Mucosa of stomach (tissue), 1 donor: ENCODE measurements around the gene INPP5A.
"Not testable (repeated sequence)": the region's sequence is repeated elsewhere in the genome, so short reads cannot be mapped to it uniquely, and the experiment has no call there.

ENCODE experiments used
- H3K27me3 ChIP-seq: one replicate; pipeline ENCODE4 v1.7.0; 2013; ENCODE audit warnings: mild to moderate bottlenecking, low read length; ENCODE audit not compliant: control insufficient read depth, insufficient read depth
- H3K36me3 ChIP-seq: one replicate; pipeline ENCODE4 v1.7.0; 2013; ENCODE audit warnings: low read length; ENCODE audit not compliant: control insufficient read depth, insufficient read depth
- H3K4me1 ChIP-seq: one replicate; pipeline ENCODE4 v1.7.0; 2013; ENCODE audit warnings: mild to moderate bottlenecking, low read length; ENCODE audit not compliant: control insufficient read depth, insufficient read depth
- H3K4me3 ChIP-seq: one replicate; pipeline ENCODE4 v1.7.0; 2013; ENCODE audit warnings: low read length
- H3K9ac ChIP-seq: one replicate; pipeline ENCODE4 v1.7.0; 2013; ENCODE audit warnings: mild to moderate bottlenecking, low read length, moderate library complexity
- H3K9me3 ChIP-seq: one replicate; pipeline ENCODE4 v1.7.0; 2013; ENCODE audit warnings: mild to moderate bottlenecking, low read length, moderate library complexity; ENCODE audit not compliant: control insufficient read depth
- donor health status: Pancreatic carcinoma.

INPP5A gene

GRCh38 chr10:132770061-132771021 is 232.8 kb downstream of the INPP5A start:
- no peaks in the 10 kb centered on the region for H3K36me3 ChIP-seq
- H3K9me3 ChIP-seq = no peaks in the 10 kb centered on the region
- H3K4me1 ChIP-seq = peaks cover 8% of the 10 kb centered on the region
- no peak overlapping the region for H3K4me3 ChIP-seq
- H3K9ac ChIP-seq = no peak overlapping the region
- H3K27me3 ChIP-seq = no peaks in the 10 kb centered on the region

GRCh38 chr10:132772816-132773215 is 235.2 kb downstream of the INPP5A start:
- not testable (repeated sequence) for H3K9ac ChIP-seq, H3K36me3 ChIP-seq, H3K9me3 ChIP-seq, H3K4me3 ChIP-seq, H3K27me3 ChIP-seq
- H3K4me1 ChIP-seq = peaks cover 25% of the 10 kb centered on the region

GRCh38 chr10:132774181-132774901 is 236.8 kb downstream of the INPP5A start:
- H3K4me1 ChIP-seq = peaks cover 34% of the 10 kb centered on the region
- H3K27me3 ChIP-seq = no peaks in the 10 kb centered on the region
- no peaks in the 10 kb centered on the region for H3K9me3 ChIP-seq
- H3K9ac ChIP-seq = peak overlapping the region; percentile 51
- H3K4me3 ChIP-seq = no peak overlapping the region
- H3K36me3 ChIP-seq = no peaks in the 10 kb centered on the region

- no peaks in the 10 kb centered on the region for H3K9me3 ChIP-seq
- H3K4me3 ChIP-seq = no peak overlapping the region
- peaks cover 34% of the 10 kb centered on the region for H3K4me1 ChIP-seq
- no peaks in the 10 kb centered on the region for H3K36me3 ChIP-seq
- H3K9ac ChIP-seq = peak overlapping the region; percentile 47
- no peaks in the 10 kb centered on the region for H3K27me3 ChIP-seq
Observed at GRCh38 chr10:132774902-132775863, 237.6 kb downstream of the INPP5A start.

GRCh38 chr10:132776186-132776585 is 238.6 kb downstream of the INPP5A start:
- no peaks in the 10 kb centered on the region for H3K36me3 ChIP-seq
- no peak overlapping the region for H3K4me3 ChIP-seq
- peaks cover 34% of the 10 kb centered on the region for H3K4me1 ChIP-seq
- no peaks in the 10 kb centered on the region for H3K27me3 ChIP-seq
- no peak overlapping the region for H3K9ac ChIP-seq
- no peaks in the 10 kb centered on the region for H3K9me3 ChIP-seq

GRCh38 chr10:132776821-132777220 is 239.2 kb downstream of the INPP5A start:
- Histone ChIP-seq H3K27me3 (no peaks in the 10 kb centered on the region), H3K4me3 (no peak overlapping the region), H3K9ac (no peak overlapping the region), H3K36me3 (no peaks in the 10 kb centered on the region), H3K9me3 (no peaks in the 10 kb centered on the region), H3K4me1 (peaks cover 34% of the 10 kb centered on the region)

GRCh38 chr10:132777441-132777840 is 239.9 kb downstream of the INPP5A start:
- Histone ChIP-seq H3K27me3 (no peaks in the 10 kb centered on the region), H3K9ac (no peak overlapping the region), H3K36me3 (no peaks in the 10 kb centered on the region), H3K4me1 (peaks cover 34% of the 10 kb centered on the region), H3K4me3 (no peak overlapping the region), H3K9me3 (no peaks in the 10 kb centered on the region)

- no peak overlapping the region for H3K4me3 ChIP-seq
- no peaks in the 10 kb centered on the region for H3K9me3 ChIP-seq
- H3K36me3 ChIP-seq = peaks cover 13% of the 10 kb centered on the region
- peaks cover 27% of the 10 kb centered on the region for H3K4me1 ChIP-seq
- peaks cover 8% of the 10 kb centered on the region for H3K27me3 ChIP-seq
- H3K9ac ChIP-seq = peak overlapping the region; percentile 9
Observed at GRCh38 chr10:132779549-132780294, 242.1 kb downstream of the INPP5A start.

- Histone ChIP-seq H3K9ac (peak overlapping the region; percentile 9), H3K27me3 (peaks cover 11% of the 10 kb centered on the region), H3K4me1 (peaks cover 26% of the 10 kb centered on the region), H3K36me3 (peaks cover 15% of the 10 kb centered on the region), H3K4me3 (no peak overlapping the region), H3K9me3 (no peaks in the 10 kb centered on the region)
Observed at GRCh38 chr10:132780356-132780755, 242.8 kb downstream of the INPP5A start.

GRCh38 chr10:132781556-132781955 is 244.0 kb downstream of the INPP5A start:
- no peak overlapping the region for H3K4me3 ChIP-seq
- no peaks in the 10 kb centered on the region for H3K9me3 ChIP-seq
- peaks cover 14% of the 10 kb centered on the region for H3K4me1 ChIP-seq
- peak overlapping the region; percentile 48 for H3K9ac ChIP-seq
- H3K27me3 ChIP-seq = peaks cover 15% of the 10 kb centered on the region
- peaks cover 15% of the 10 kb centered on the region for H3K36me3 ChIP-seq
